Measurements from ENCODE around the gene C19orf73.
"Not testable (repeated sequence)": the region's sequence is repeated elsewhere in the genome, so short reads cannot be mapped to it uniquely, and the experiment has no call there.

C19orf73 gene

DNA sequence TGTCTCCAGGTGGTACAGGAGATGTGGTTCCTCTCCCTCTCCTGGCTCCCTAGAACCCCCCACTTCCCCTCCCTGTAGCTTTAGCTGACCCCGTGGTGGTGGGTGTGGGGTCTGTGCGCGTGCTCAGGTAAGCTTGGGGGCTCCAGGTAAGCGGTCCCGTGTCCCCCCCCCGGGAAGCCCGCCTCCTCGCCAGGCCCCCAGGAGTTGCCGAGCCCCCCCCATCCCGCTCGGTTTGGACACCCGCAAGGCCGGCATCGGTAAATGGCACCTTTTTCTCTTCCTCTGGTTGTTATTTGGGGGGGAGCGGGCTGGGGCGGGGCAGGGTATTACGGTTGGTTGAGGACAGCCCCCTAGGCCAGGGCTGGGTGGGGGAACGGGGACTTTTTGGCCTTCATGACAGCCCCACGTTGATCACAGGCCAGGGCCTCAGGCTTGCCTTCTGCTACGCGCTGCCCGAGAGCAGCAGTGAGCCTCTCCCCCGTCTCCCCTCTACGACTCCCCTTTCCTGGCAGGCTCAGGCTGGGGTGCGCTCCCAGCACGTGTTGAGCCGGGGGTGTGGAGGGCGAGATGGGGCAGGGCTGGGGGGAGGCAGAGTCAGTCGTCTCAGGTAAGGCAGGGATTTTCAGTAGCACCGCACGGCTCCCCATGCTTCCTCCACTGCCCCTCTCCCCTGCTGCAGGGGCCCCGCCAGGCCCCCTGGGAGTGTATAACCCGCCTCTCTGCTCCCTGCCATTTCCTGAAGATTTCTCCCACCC lies 15.4 kb downstream of the C19orf73 start:
- in situ Hi-C loops (cut with MboI; ENCODE audit: low sequenced_read_pairs), result no loop called here

DNA sequence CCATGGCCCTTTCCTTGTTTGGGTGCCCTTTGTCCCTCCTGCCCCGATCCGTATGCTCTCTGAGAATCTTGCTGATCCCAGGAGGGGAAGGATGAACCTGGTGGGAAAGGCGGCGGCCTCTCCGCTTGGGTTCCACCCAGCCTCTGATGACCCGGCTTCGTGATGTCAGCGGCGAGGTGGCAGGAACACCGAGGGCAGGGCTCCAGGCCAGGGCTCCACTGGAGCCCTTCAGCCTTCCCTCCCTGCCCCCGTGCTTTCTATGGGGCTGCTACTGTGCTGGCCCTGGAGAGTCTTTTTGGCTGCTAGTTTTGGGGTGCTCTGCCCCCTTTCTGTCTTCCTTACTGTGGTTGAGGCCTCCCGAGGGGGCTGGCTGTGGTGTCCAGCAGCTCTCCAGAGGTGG lies 16.6 kb downstream of the C19orf73 start:
- in situ Hi-C loops (cut with MboI; ENCODE audit: low sequenced_read_pairs), result no loop called here

DNA sequence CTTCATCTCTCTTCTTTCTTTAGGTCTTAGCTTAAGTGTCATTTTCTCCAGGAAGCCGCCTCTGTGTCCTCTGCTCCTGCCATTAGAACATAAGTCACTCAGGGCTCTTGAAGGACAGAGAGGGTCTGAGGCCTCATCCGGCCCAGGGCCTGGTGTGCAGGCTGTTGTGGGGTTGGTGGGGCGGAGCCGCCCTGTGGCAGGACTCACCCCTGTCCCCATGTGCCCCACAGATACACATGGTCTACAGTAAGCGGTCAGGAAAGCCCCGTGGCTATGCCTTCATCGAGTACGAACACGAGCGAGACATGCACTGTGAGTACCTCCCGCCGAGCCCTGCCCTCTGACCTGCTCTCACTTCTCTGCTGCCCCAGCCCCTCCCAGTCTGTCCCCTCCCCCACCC lies 17.8 kb downstream of the C19orf73 start:
- in situ Hi-C loops (cut with MboI; ENCODE audit: low sequenced_read_pairs), result no loop called here

DNA sequence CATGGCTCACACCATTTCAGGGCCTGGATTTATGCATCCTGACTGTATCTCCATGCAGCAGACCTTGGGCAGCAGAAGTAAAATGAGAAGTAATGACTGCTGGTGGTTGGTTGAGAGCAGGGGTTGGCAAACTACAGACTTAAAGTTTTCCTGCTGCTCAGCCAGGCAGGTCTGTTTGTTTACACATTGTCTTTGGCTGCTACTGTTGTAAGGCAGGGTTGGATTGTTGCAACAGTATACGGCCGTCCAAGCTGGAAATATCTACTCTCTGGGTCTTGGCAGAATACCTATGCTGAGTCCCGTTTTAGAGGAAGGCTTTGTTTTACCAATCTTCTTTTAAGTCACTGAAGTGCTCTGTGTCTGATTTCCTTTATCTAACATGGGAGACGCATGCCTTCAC lies 20.1 kb downstream of the C19orf73 start:
- in situ Hi-C loops (cut with MboI; ENCODE audit: low sequenced_read_pairs), result no loop called here

DNA sequence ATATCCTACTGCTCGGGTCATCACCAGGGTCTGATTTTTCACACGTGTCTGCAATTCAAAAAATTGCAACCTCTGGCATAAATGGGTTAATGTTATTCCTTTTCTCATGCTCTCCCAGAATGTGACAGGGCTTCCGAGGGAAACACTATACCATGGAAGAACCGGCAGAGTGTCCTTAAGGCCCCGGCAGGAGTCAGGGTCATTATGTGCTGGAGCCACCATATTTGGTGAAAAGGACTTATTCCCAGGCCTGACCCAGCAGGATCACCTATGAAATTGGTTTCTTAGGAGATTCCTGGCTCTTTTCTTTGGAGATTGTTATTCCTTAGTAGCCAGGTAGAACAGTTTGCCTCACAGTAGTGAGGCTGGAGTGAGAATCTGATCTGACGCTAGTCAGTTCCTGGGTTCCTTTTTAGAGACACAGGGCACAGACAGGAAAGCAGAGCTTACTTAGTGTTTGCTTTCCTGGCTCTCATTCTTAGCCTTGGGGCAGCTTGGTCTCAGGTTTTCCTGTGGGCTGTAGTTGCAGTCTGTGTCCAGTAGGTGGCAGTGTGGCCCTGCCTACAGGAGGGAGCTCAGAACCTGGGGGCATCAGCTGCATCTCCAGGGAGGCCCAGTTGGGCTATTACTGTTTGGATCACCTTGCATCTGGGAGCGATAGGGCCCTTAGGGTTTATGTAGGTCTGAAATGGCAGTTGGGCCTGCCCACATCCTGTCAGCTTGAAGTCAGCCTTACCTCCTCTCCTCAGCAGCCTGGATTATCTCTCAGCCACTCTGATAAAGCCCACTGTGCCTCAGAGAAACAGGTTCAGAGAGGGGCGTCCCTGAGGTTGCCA lies 21.3 kb downstream of the C19orf73 start:
- in situ Hi-C loops (cut with MboI; ENCODE audit: low sequenced_read_pairs), result no loop called here

GRCh38 chr19:49094505-49095482 lies 24.1 kb downstream of the C19orf73 start:
- in situ Hi-C loops (cut with MboI; ENCODE audit: low sequenced_read_pairs), result no loop called here

DNA sequence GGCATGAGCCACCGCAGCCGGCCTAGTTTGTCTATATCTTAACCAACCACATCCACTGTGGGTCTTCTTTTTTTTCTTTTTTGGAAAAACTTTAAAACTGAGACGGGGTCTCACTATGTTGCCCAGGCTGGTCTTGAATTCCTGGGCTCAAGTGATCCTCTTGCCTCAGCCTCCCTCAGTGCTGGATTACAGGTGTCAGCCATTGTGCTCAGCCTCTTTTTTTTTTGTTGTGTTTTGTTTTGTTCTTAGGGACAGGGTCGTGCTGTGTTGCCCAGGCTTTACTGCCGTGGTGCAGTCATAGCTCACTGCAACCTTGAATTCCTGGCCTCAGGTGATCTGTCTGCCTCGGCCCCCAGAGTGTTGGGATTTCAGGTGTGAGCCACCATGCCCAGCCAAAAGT lies 26.3 kb downstream of the C19orf73 start:
- in situ Hi-C loops (cut with MboI; ENCODE audit: low sequenced_read_pairs), result no loop called here

GRCh38 chr19:49091391-49092038 lies 27.4 kb downstream of the C19orf73 start:
- in situ Hi-C loops (cut with MboI; ENCODE audit: low sequenced_read_pairs), result no loop called here

DNA sequence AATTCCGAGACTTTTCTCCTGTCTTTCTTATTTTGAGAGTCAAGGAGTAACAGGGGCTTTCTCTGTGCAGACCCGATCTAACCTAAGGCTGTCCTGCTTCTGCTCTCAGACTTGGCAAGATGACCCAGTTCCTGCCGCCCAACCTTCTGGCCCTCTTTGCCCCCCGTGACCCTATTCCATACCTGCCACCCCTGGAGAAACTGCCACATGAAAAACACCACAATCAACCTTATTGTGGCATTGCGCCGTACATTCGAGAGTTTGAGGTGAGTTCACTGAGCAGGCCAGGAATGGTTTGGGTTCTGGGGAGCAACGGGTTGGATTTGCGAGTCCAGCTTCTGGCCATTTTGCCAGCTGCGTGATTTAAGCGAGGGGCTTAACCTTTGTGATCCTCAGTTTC lies 32.6 kb downstream of the C19orf73 start:
- in situ Hi-C loops (cut with MboI; ENCODE audit: low sequenced_read_pairs), result no loop called here

DNA sequence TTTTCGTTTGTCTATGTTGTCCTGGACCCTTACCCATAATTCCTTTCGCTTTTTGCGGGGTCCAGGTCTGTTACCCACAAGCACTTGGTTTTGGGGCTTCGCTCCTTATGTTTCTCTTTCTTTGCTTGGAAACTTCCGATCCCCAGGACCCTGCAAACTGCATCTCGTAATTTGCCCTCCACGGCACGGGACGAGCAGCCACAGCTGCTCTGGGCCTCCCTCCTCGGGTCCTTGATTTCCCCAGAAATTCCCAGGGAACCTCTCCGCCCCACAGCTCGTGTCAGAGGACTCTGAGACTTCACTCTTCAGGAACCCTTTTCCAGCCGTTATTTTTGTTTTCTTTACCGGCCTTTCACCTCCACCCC lies 33.1 kb downstream of the C19orf73 start:
- in situ Hi-C loops (cut with MboI; ENCODE audit: low sequenced_read_pairs), result no loop called here

GRCh38 chr19:49085020-49085867 lies 33.7 kb downstream of the C19orf73 start, which contains the start of gene SNRNP70:
Gene SNRNP70 (plus strand): TSS chr19:49085451. CDS start chr19:49086415, 964 bp downstream.
- in situ Hi-C loops (cut with MboI; ENCODE audit: low sequenced_read_pairs), result no loop called here

DNA sequence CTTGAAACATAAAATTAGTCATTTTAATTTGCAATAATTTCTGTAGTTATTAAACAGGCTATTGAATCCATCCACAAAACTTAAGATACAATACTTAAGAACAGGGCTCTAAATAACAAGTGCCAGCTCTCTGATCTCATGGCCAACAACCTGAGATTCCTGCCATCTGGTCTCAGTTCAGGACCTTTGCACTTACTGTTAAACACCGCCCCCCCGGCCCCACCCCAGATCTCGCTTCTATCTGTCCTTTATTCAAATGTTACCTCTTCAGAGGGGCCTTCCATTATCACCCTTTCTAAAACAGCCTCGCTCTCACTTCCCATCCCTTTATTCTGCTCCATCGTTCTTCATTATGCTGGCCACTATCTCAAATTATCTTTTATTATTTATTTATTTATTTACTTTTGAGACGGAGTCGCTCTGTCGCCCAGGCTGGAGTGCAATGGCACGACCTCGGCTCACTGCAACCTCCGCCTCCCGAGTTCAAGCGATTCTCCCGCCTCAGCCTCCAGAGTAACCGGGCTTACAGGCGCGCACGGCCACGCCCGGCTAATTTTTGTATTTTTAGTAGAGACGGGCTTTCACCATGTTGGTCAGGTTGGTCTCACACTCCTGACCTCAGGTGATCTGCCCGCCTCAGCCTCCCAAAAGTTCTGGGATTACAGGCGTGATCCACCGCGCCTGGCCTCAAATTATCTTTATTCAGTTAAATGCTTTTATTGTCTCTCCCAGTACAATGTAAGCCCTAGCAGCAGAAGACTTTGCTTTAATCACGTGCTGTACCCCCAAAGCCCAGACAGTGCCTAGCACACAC lies 34.5 kb downstream of the C19orf73 start:
- in situ Hi-C loops (cut with MboI; ENCODE audit: low sequenced_read_pairs), result no loop called here

- in situ Hi-C loops (cut with MboI; ENCODE audit: low sequenced_read_pairs), result no loop called here
Measured at GRCh38 chr19:49081273-49081672, 37.7 kb downstream of the C19orf73 start.

- in situ Hi-C loops (cut with MboI; ENCODE audit: low sequenced_read_pairs), result no loop called here
Measured at GRCh38 chr19:49080392-49080791, 38.6 kb downstream of the C19orf73 start.

GRCh38 chr19:49074869-49075268 lies 44.1 kb downstream of the C19orf73 start:
- in situ Hi-C loops (cut with MboI; ENCODE audit: low sequenced_read_pairs), result not testable (repeated sequence)

DNA sequence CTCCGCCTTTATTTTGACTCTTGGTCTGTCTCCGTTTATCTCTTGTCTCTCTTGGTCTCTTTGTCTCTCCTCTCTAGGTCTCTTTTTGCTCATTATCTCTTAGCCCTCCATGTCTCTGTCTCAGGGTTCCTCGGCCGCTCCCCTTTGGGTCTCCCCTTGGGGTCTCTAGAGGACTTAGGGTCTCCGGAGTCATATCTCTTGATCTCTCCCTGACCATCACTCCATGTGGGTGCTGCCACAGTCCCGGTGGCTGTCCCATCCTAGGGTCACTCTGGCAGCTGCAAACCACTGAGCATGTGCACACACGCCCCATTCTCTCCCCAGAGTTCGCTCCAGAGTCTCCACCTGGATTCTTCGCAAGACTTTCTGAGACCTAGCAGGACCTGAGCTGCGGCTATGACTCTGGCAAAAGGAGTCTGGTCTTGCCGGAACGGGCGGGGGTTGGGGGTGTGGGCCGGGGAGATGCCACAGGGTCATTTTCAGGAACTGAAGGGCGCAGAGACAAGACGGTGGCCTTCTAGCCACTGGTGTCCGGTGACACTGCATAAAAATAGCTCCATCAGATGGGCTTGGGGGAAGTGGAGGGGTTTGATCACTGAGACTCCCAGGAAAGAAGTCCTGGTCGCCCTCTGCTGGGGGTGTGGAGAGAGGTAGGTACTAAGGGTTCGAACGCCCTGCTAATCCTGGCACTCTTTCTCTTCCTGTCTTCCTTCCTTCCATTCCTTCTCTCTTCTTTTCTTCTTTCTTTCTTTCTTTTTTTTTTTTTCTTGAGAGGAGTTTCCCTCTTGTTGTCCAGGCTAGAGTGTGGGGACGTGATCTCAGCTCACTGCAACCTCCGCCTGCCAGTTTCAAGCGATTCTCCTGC lies 45.2 kb downstream of the C19orf73 start:
- in situ Hi-C loops (cut with MboI; ENCODE audit: low sequenced_read_pairs), result no loop called here

- in situ Hi-C loops (cut with MboI; ENCODE audit: low sequenced_read_pairs), result no loop called here
Measured at GRCh38 chr19:49071860-49072547, 46.9 kb downstream of the C19orf73 start.

All from hTERT RPE-1 (cell line).